ENCODE measurements around the gene DLK2. TPM values are rescaled to one million over a fixed set of nuclear protein-coding genes. Genes with fewer than 3 reads are reported as not detected.

The DLK2 gene
- total and polyA plus RNA-seq, 2 of the 13 experiments (the other 11 are each of a cell fraction or from before 2014, with no cell fraction given), result 1.2 to 3.8 TPM

- TF ChIP-seq AHDC1 (CRISPR knock-in tag; IDR thresholded peaks at IDR 0.05; ENCODE audit: borderline replicate concordance) (no peak), PHB2 (IDR thresholded peaks at IDR 0.05; ENCODE audit: partially characterized antibody) (no peak), ZSCAN9 (CRISPR knock-in tag; IDR thresholded peaks at IDR 0.05; ENCODE audit: borderline replicate concordance) (no peak), BORCS8-MEF2B (CRISPR knock-in tag; IDR thresholded peaks at IDR 0.05) (no peak), ZBTB4 (CRISPR knock-in tag; IDR thresholded peaks at IDR 0.05; ENCODE audit: borderline replicate concordance) (no peak), ZNF780A (CRISPR knock-in tag; IDR thresholded peaks at IDR 0.05) (no peak), ZBTB49 (CRISPR knock-in tag; IDR thresholded peaks at IDR 0.05; ENCODE audit: borderline replicate concordance) (no peak), ZBTB38 (CRISPR knock-in tag; IDR thresholded peaks at IDR 0.05) (0 out of 2 replicates have a peak, but pooled peaks have one; percentile 53), SCMH1 (CRISPR knock-in tag; IDR thresholded peaks at IDR 0.05; ENCODE audit: borderline replicate concordance) (no peak), DR1 (CRISPR knock-in tag; IDR thresholded peaks at IDR 0.05) (no peak), ZBTB25 (CRISPR knock-in tag; IDR thresholded peaks at IDR 0.05) (no peak), MLX (CRISPR knock-in tag; IDR thresholded peaks at IDR 0.05) (no peak), ZNF512 (CRISPR knock-in tag; IDR thresholded peaks at IDR 0.05) (no peak)
These were observed 34.1 kb upstream of the DLK2 start (continued) for GRCh38 chr6:43489277-43490072.
